GM12878 (cell line): ENCODE data around the gene AGAP3. TPM values are rescaled to one million over a fixed set of nuclear protein-coding genes. Genes with fewer than 3 reads are reported as not detected.

Source experiments
- ATAC-seq: fragments of 200-7000 bp; cut with Tn5 transposase; 3 replicates; pipeline ENCODE4 v1.9.1; 2020; ENCODE audit warnings: mild to moderate bottlenecking, moderate library complexity
- BruUV-seq: library from RNA; stranded (reverse); fragments of 400-500 nt; replicated peaks from 2 replicates; lab custom pipeline; 2021; lab: Mats Ljungman, UMichigan
- CTCF ChIA-PET: fragments of 300-600 bp; sonication (Branson Sonifier 250); formaldehyde crosslinking; extraction: SDS; loops from one replicate; lab custom pipeline; 2021; ENCODE audit warnings: inconsistent platforms; lab: Yijun Ruan, JAX
- POLR2A ChIA-PET: fragments of 350-600 bp; formaldehyde crosslinking; extraction: SDS; loops from one replicate; lab custom pipeline; 2021; ENCODE audit warnings: inconsistent platforms; lab: Charles Lee
- RAD21 ChIA-PET: fragments of 300-600 bp; sonication (Branson Sonifier 250); formaldehyde crosslinking; loops from one replicate; lab custom pipeline; 2023; ENCODE audit warnings: antibody characterized with exemption; ENCODE audit not compliant: unreplicated experiment; lab: Charles Lee
- SMC1A ChIA-PET: fragments of 300-600 bp; sonication (Branson Sonifier 250); formaldehyde crosslinking; loops from one replicate; lab custom pipeline; 2023; ENCODE audit not compliant: unreplicated experiment, uncharacterized antibody; lab: Charles Lee
- DNase-seq: peaks from one replicate; pipeline ENCODE4 v3.0.0-alpha.2; 2011; ENCODE audit warnings: low read depth, low spot score
- FAIRE-seq: peaks from 3 replicates; lab custom pipeline; 2011; peaks lifted over from hg19 to GRCh38; lab: Jason Lieb, UNC
- H2AFZ ChIP-seq: 2 replicates; pipeline ENCODE4 v1.6.0; 2011; ENCODE audit warnings: low read depth, low read length, control low read depth; ENCODE audit not compliant: control insufficient read depth
- H3K27ac ChIP-seq: 2 replicates; pipeline ENCODE4 v1.5.1; 2011; ENCODE audit warnings: control low read depth; ENCODE audit not compliant: control insufficient read depth, insufficient read depth
- H3K27me3 ChIP-seq, 2 experiments: replicated peaks in 1 of 2; 2 replicates each; pipeline versions ENCODE4 v1.6.0 to v1.6.1; 2011; ENCODE audit warnings: low read length in 1 of 2; ENCODE audit not compliant: control insufficient read depth in 2 of 2, insufficient read depth in 2 of 2
- H3K36me3 ChIP-seq, 2 experiments: 2 replicates each; pipeline ENCODE4 v1.5.1; 2011; ENCODE audit warnings: low read length in 1 of 2; ENCODE audit not compliant: control insufficient read depth in 2 of 2, insufficient read depth in 2 of 2
- H3K4me1 ChIP-seq: 2 replicates; pipeline ENCODE4 v1.6.1; 2011; ENCODE audit warnings: mild to moderate bottlenecking, low read length, moderate library complexity, mixed read lengths; ENCODE audit not compliant: control insufficient read depth, insufficient read depth
- H3K4me2 ChIP-seq: 2 replicates; pipeline ENCODE4 v1.6.0; 2011; ENCODE audit warnings: control low read depth; ENCODE audit not compliant: control insufficient read depth, insufficient read depth
- H3K4me3 ChIP-seq: fragments of 200-600 bp; sonication (generic); 2 replicates; pipeline ENCODE4 v1.5.1; 2016
- H3K79me2 ChIP-seq: 2 replicates; pipeline ENCODE4 v1.6.0; 2011; ENCODE audit warnings: low read length; ENCODE audit not compliant: control insufficient read depth, insufficient read depth
- H3K9ac ChIP-seq: 2 replicates; pipeline ENCODE4 v1.8.0; 2011; ENCODE audit warnings: low read length, control low read depth, mixed read lengths; ENCODE audit not compliant: control insufficient read depth, insufficient read depth
- H3K9me3 ChIP-seq: replicated peaks from 3 replicates; pipeline ENCODE4 v1.5.1; 2011; ENCODE audit warnings: mild to moderate bottlenecking, low read length; ENCODE audit not compliant: control insufficient read depth, insufficient read depth
- H4K20me1 ChIP-seq: 2 replicates; pipeline ENCODE4 v1.6.0; 2011; ENCODE audit not compliant: control insufficient read depth, insufficient read depth
- CHD1 ChIP-seq: IDR thresholded peaks from 2 replicates; pipeline ENCODE4 v1.6.1; 2012; ENCODE audit warnings: low read depth, low read length, improper control_type of control experiment
- DPF2 ChIP-seq: fragments of 450-650 bp; IDR thresholded peaks from 2 replicates; pipeline ENCODE4 v1.6.1; 2017; ENCODE audit warnings: mild to moderate bottlenecking
- EED ChIP-seq: sonication (generic); IDR thresholded peaks from 2 replicates; pipeline ENCODE4 v1.6.1; 2016; ENCODE audit warnings: antibody characterized with exemption, low read depth
- ETV6 ChIP-seq, 2 experiments: fragments of 450-650 bp in 1 of 2; IDR thresholded peaks in 1 of 2; conservative IDR thresholded peaks in 1 of 2; 2 replicates each; pipeline ENCODE4 v1.6.1; 2014; ENCODE audit warnings: antibody characterized with exemption in 1 of 2, borderline replicate concordance in 1 of 2, low read depth in 1 of 2, mild to moderate bottlenecking in 1 of 2, moderate library complexity in 1 of 2
- FOS ChIP-seq: IDR thresholded peaks from 3 replicates; pipeline ENCODE4 v1.6.1; 2011; ENCODE audit warnings: borderline replicate concordance; ENCODE audit not compliant: insufficient read length; ENCODE audit errors: extremely low read depth
- FOXM1 ChIP-seq: IDR thresholded peaks from 2 replicates; pipeline ENCODE4 v1.6.1; 2012; ENCODE audit warnings: low read depth, mild to moderate bottlenecking, inconsistent platforms, low read length, moderate library complexity
- HDAC2 ChIP-seq: fragments of 200-600 bp; sonication (generic); IDR thresholded peaks from 2 replicates; pipeline ENCODE4 v1.6.1; 2017
- PAX5 ChIP-seq: IDR thresholded peaks from 2 replicates; pipeline ENCODE4 v1.6.1; 2011; ENCODE audit warnings: low read depth, low read length, borderline replicate concordance
- SREBF2 ChIP-seq: IDR thresholded peaks from 2 replicates; pipeline ENCODE4 v1.6.1; 2012; ENCODE audit warnings: mild to moderate bottlenecking, low read length
- SRF ChIP-seq, 2 experiments: IDR thresholded peaks; 2 replicates each; pipeline ENCODE4 v1.6.1; 2011; ENCODE audit warnings: low read depth in 2 of 2, low read length in 2 of 2, mild to moderate bottlenecking in 1 of 2, moderate library complexity in 1 of 2
- WGBS: methylation state at CpG from one replicate; pipeline ENCODE4 v1.1.6; 2016; ENCODE audit warnings: low lambda C conversion rate; ENCODE audit not compliant: insufficient replicate concordance, insufficient coverage; ENCODE audit errors: missing lambda C conversion rate; 5-methylcytosine and 5-hydroxymethylcytosine counted together
- in situ Hi-C: fragments of 300-500 bp; cut with MboI; formaldehyde crosslinking; loops from 9 replicates; pipeline ENCODE4 v1.14.3; 2018; ENCODE audit warnings: mixed read lengths
- intact Hi-C: fragments of 100-400 bp; cut with micrococcal nuclease; formaldehyde crosslinking; loops from one replicate; pipeline ENCODE4 v1.14.2; 2022; ENCODE audit not compliant: unreplicated experiment
- polyA plus RNA-seq, 11 experiments: library from polyadenylated mRNA; depleted of rRNA in 4 of 11; unstranded in 6 of 11; stranded (reverse) in 5 of 11; fragments of >200 nt; fragmentation: Nextera tagmentation in 4 of 11; fragmentation: Illumina TruSeq in 1 of 11; extraction: Ambion mirVana in 4 of 11; extraction: Trizol in 1 of 11; gene quantifications; 1 replicate in 1 of 11; 2 replicates in 10 of 11; pipeline versions ENCODE4 v1.2.1 to v1.2.3, GENCODE V29; 2011 to 2016; ENCODE audit warnings: inconsistent platforms in 2 of 11, missing spikeins in 2 of 11, low read depth in 1 of 11
- total RNA-seq, 4 experiments: library from RNA; depleted of rRNA in 3 of 4; stranded (reverse); fragments of >200 nt in 3 of 4; fragmentation: Illumina TruSeq in 1 of 4; extraction: Trizol in 1 of 4; gene quantifications; 2 replicates each; pipeline versions ENCODE4 v1.2.1 to v1.2.3, GENCODE V29; 2013 to 2021
- TF ChIP-seq, protein P1 (sequence below): fragments of 450-650 bp; IDR thresholded peaks from 2 replicates; pipeline ENCODE4 v1.6.1; 2018; ENCODE audit warnings: borderline replicate concordance, mild to moderate bottlenecking; ENCODE audit not compliant: partially characterized antibody

Gene AGAP3
- total and polyA plus RNA-seq, 10 of the 15 experiments (the other 5 are each of a cell fraction or from before 2014, with no cell fraction given) = 1.8 to 68.1 (median 15.7) TPM

DNA sequence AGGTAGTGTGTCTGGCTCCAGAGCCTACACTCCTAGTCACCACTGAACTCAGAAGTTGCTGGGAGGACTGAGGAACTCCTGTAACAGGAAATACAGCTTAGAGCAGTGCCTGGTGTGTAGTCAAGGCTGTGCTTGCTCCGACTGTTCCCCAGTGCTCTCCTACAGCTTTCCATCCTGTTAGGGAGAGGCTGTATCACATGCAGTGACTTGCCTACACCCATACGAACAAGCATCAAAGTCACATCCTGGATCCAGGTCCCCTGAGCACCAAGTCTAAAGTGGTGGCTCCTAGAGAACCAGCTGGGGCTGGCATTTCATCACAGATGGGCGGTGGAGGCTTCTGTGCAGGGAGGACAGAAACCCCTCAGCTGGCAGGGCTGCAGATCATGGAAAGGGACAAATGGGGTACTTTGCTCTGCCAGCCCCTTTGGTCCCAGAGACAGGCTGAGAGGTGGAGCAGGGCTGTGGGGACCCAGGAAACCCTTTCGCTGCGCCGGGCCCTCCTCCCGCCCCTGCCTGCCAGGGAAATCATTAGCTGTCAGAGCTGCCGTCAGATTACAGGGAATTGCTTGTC lies 93.1 kb downstream of the AGAP3 start:
- Histone ChIP-seq H3K4me1 (no peaks in the 10 kb centered on the region), H3K9ac (no peak overlapping the region), H2AFZ (no peak overlapping the region), H3K4me3 (no peak overlapping the region), H3K79me2 (no peaks in the 10 kb centered on the region), H3K27me3 (peaks cover 0 to 4% of the 10 kb centered on the region in 2 experiments; a peak in 3 of 4 replicates), H3K27ac (no peak overlapping the region), H3K4me2 (no peak overlapping the region), H4K20me1 (no peaks in the 10 kb centered on the region), H3K36me3 (no peaks in the 10 kb centered on the region), H3K9me3 (no peaks in the 10 kb centered on the region)
- ChIA-PET CTCF (interaction anchor here (1.7 kb wide), 1 partner anchor 13 kb away, joined by 5 read pairs; no protein-coding TSS in a partner anchor), RAD21 (no interaction called here), POLR2A (no interaction called here), SMC1A (interaction anchor here (0.8 kb wide), 1 partner anchor 10 kb away, joined by 3 read pairs; no protein-coding TSS in a partner anchor)
- ATAC-seq = no peak
- no TSS peak for BruUV-seq
- no peak for FAIRE-seq
- TF ChIP-seq FOS (no peak), EED (no peak), CHD1 (no peak), SRF (IDR thresholded peaks at IDR 0.05; ENCODE audit: low read depth in 2 of 2, low read length in 2 of 2) (no peak), ETV6 (conservative IDR thresholded peaks at IDR 0.05 in 1 of 2, IDR thresholded peaks at IDR 0.05 in 1 of 2; ENCODE audit: borderline replicate concordance in 1 of 2, low read depth in 1 of 2) (no peak), DPF2 (no peak), SREBF2 (no peak), FOXM1 (no peak), HDAC2 (no peak), PAX5 (no peak)
- TF ChIP-seq, protein P1, sequence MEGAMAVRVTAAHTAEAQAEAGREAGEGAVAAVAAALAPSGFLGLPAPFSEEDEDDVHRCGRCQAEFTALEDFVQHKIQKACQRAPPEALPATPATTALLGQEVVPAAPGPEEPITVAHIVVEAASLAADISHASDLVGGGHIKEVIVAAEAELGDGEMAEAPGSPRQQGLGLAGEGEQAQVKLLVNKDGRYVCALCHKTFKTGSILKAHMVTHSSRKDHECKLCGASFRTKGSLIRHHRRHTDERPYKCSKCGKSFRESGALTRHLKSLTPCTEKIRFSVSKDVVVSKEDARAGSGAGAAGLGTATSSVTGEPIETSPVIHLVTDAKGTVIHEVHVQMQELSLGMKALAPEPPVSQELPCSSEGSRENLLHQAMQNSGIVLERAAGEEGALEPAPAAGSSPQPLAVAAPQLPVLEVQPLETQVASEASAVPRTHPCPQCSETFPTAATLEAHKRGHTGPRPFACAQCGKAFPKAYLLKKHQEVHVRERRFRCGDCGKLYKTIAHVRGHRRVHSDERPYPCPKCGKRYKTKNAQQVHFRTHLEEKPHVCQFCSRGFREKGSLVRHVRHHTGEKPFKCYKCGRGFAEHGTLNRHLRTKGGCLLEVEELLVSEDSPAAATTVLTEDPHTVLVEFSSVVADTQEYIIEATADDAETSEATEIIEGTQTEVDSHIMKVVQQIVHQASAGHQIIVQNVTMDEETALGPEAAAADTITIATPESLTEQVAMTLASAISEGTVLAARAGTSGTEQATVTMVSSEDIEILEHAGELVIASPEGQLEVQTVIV = no peak
- DNase-seq = no peak
- 42% methylated on average over 8 of the region's 8 CpGs for WGBS
- in situ Hi-C loops = no loop called here
- intact Hi-C loops = no loop called here
